OCI-LY1 (cell line): ENCODE measurements around the gene PGF.

Experiments used
- H2AFZ ChIP-seq: fragments of 200-600 bp; sonication (generic), shearing (Covaris generic); 2 replicates; pipeline ENCODE4 v1.6.0; 2014; ENCODE audit warnings: antibody characterized with exemption, mild to moderate bottlenecking, low read length
- H3F3A ChIP-seq: fragments of 200-600 bp; sonication (generic), shearing (Covaris generic); 2 replicates; pipeline ENCODE4 v1.6.0; 2014; ENCODE audit warnings: mild to moderate bottlenecking, antibody characterized with exemption, low read length, moderate library complexity; ENCODE audit not compliant: insufficient read depth
- H3K27ac ChIP-seq: fragments of 200-600 bp; sonication (generic); 2 replicates; pipeline ENCODE4 v1.5.1; 2014; ENCODE audit warnings: low read length, mixed run types, mild to moderate bottlenecking, low read depth; ENCODE audit not compliant: poor library complexity, severe bottlenecking
- H3K27me3 ChIP-seq: fragments of 200-600 bp; sonication (generic); 2 replicates; pipeline ENCODE4 v1.6.0; 2014; ENCODE audit warnings: antibody characterized with exemption, mild to moderate bottlenecking, low read length, moderate library complexity; ENCODE audit not compliant: insufficient read depth
- H3K36me3 ChIP-seq: fragments of 200-600 bp; sonication (generic); 2 replicates; pipeline ENCODE4 v1.6.1; 2014; ENCODE audit warnings: mild to moderate bottlenecking, antibody characterized with exemption, low read length, moderate library complexity, mixed read lengths; ENCODE audit not compliant: insufficient read depth
- H3K4me1 ChIP-seq: fragments of 200-600 bp; sonication (generic); 2 replicates; pipeline ENCODE4 v1.5.1; 2014; ENCODE audit warnings: mild to moderate bottlenecking, low read length, moderate library complexity; ENCODE audit not compliant: insufficient read depth, severe bottlenecking
- H3K4me2 ChIP-seq: fragments of 200-600 bp; sonication (generic), shearing (Covaris generic); 2 replicates; pipeline ENCODE4 v1.6.1; 2014; ENCODE audit warnings: low read length
- H3K4me3 ChIP-seq: fragments of 200-600 bp; sonication (generic); 2 replicates; pipeline ENCODE4 v1.5.1; 2014; ENCODE audit warnings: low read length, low read depth, mild to moderate bottlenecking, mixed read lengths; ENCODE audit not compliant: poor library complexity, severe bottlenecking
- H3K79me2 ChIP-seq: fragments of 200-600 bp; shearing (Covaris generic); 2 replicates; pipeline ENCODE4 v1.6.1; 2016; ENCODE audit warnings: mixed run types, low read length, mixed read lengths; ENCODE audit not compliant: insufficient read depth
- H3K9ac ChIP-seq: fragments of 200-600 bp; sonication (generic), shearing (Covaris generic); 2 replicates; pipeline ENCODE4 v1.6.1; 2014; ENCODE audit warnings: mild to moderate bottlenecking, low read length, mixed read lengths
- H3K9me2 ChIP-seq: fragments of 200-600 bp; sonication (generic), shearing (Covaris generic); 2 replicates; pipeline ENCODE4 v1.6.1; 2014; ENCODE audit warnings: low read depth, mild to moderate bottlenecking, low read length, mixed read lengths
- H3K9me3 ChIP-seq: fragments of 200-600 bp; shearing (Covaris generic); 2 replicates; pipeline ENCODE4 v1.6.1; 2014; ENCODE audit warnings: low read length, mixed read lengths
- H4K20me1 ChIP-seq: fragments of 200-600 bp; sonication (generic), shearing (Covaris generic); 2 replicates; pipeline ENCODE4 v1.6.0; 2016; ENCODE audit warnings: mild to moderate bottlenecking, low read length; ENCODE audit not compliant: insufficient read depth
- CTCF ChIP-seq: fragments of 200-600 bp; sonication (generic), shearing (Covaris generic); IDR thresholded peaks from 2 replicates; pipeline ENCODE4 v1.5.1; 2017; ENCODE audit warnings: mild to moderate bottlenecking, antibody characterized with exemption, low read length, moderate library complexity, mixed read lengths
- EZH2 ChIP-seq: fragments of 200-600 bp; sonication (generic), shearing (Covaris generic); IDR thresholded peaks from 2 replicates; pipeline ENCODE4 v1.8.0; 2017; ENCODE audit warnings: borderline replicate concordance, mixed run types, mild to moderate bottlenecking, antibody characterized with exemption, low read length, moderate library complexity, mixed read lengths

Gene PGF

GRCh38 chr14:74911704-74912103, 43.7 kb downstream of the PGF start:
- H3K9me3 ChIP-seq, result no peaks in the 10 kb centered on the region
- H3K4me1 ChIP-seq, result no peaks in the 10 kb centered on the region
- H3K4me3 ChIP-seq, result no peak overlapping the region
- no peaks in the 10 kb centered on the region for H3K36me3 ChIP-seq
- TF ChIP-seq EZH2, result no peak
- no peak for TF ChIP-seq CTCF
- H4K20me1 ChIP-seq, result no peaks in the 10 kb centered on the region
- H3K79me2 ChIP-seq, result no peaks in the 10 kb centered on the region
- H3K9ac ChIP-seq, result no peak overlapping the region
- H3F3A ChIP-seq, result no peaks in the 10 kb centered on the region
- H3K27ac ChIP-seq, result no peak overlapping the region
- H3K27me3 ChIP-seq, result no peaks in the 10 kb centered on the region; the same call in 1 of the 2 replicates
- no peak overlapping the region for H2AFZ ChIP-seq
- H3K9me2 ChIP-seq, result no peaks in the 10 kb centered on the region
- no peak overlapping the region for H3K4me2 ChIP-seq

GRCh38 chr14:74911221-74911620, 44.2 kb downstream of the PGF start:
- no peaks in the 10 kb centered on the region for H3K79me2 ChIP-seq
- H3K4me2 ChIP-seq, result no peak overlapping the region
- no peaks in the 10 kb centered on the region for H3K4me1 ChIP-seq
- no peaks in the 10 kb centered on the region for H3F3A ChIP-seq
- no peak overlapping the region for H3K9ac ChIP-seq
- no peak for TF ChIP-seq CTCF
- no peak for TF ChIP-seq EZH2
- H3K36me3 ChIP-seq, result no peaks in the 10 kb centered on the region
- H3K27ac ChIP-seq, result no peak overlapping the region
- no peaks in the 10 kb centered on the region; the same call in 1 of the 2 replicates for H3K27me3 ChIP-seq
- no peak overlapping the region for H2AFZ ChIP-seq
- no peaks in the 10 kb centered on the region for H4K20me1 ChIP-seq
- no peak overlapping the region for H3K4me3 ChIP-seq
- no peaks in the 10 kb centered on the region for H3K9me3 ChIP-seq
- no peaks in the 10 kb centered on the region for H3K9me2 ChIP-seq

GRCh38 chr14:74910556-74910955, 44.8 kb downstream of the PGF start:
- Histone ChIP-seq H3K27ac (no peak overlapping the region), H3K4me2 (no peak overlapping the region), H3K9ac (no peak overlapping the region), H3K79me2 (no peaks in the 10 kb centered on the region), H3K27me3 (no peaks in the 10 kb centered on the region; the same call in 1 of the 2 replicates), H2AFZ (no peak overlapping the region), H3K9me3 (no peaks in the 10 kb centered on the region), H3K9me2 (no peaks in the 10 kb centered on the region), H4K20me1 (no peaks in the 10 kb centered on the region), H3K4me3 (no peak overlapping the region), H3K4me1 (no peaks in the 10 kb centered on the region), H3F3A (no peaks in the 10 kb centered on the region), H3K36me3 (peaks cover 4% of the 10 kb centered on the region; the same call in 1 of the 2 replicates)
- no peak for TF ChIP-seq EZH2
- no peak for TF ChIP-seq CTCF
